ENCODE data around the gene REC114. TPM values are rescaled to one million over a fixed set of nuclear protein-coding genes. Genes with fewer than 3 reads are reported as not detected.

The REC114 gene
- total RNA-seq, 1 donor from 2014 or later = not detected

GRCh38 chr15:73455876-73456275 is 12.9 kb downstream of the REC114 start:
- no peak for TF ChIP-seq CTCF (IDR thresholded peaks at IDR 0.05; ENCODE audit: unreplicated experiment)
- no peak overlapping the region for H3K4me3 Mint-ChIP-seq (ENCODE audit: low read depth)
- DNase-seq (ENCODE audit: low spot score, unreplicated experiment) = no peak
- no peak overlapping the region for H3K27ac Mint-ChIP-seq
- H3K36me3 Mint-ChIP-seq (ENCODE audit: insufficient read depth) = no peaks in the 10 kb centered on the region
- peaks cover 12% of the 10 kb centered on the region for H3K9me3 Mint-ChIP-seq (ENCODE audit: low read depth)
- no peaks in the 10 kb centered on the region for H3K27me3 Mint-ChIP-seq
- H3K4me1 Mint-ChIP-seq (ENCODE audit: low read depth) = no peaks in the 10 kb centered on the region

GRCh38 chr15:73457334-73457733 is 14.4 kb downstream of the REC114 start:
- no peaks in the 10 kb centered on the region for H3K4me1 Mint-ChIP-seq (ENCODE audit: low read depth)
- no peak overlapping the region for H3K4me3 Mint-ChIP-seq (ENCODE audit: low read depth)
- H3K36me3 Mint-ChIP-seq (ENCODE audit: insufficient read depth) = no peaks in the 10 kb centered on the region
- no peak for TF ChIP-seq CTCF (IDR thresholded peaks at IDR 0.05; ENCODE audit: unreplicated experiment)
- peaks cover 1% of the 10 kb centered on the region for H3K9me3 Mint-ChIP-seq (ENCODE audit: low read depth)
- H3K27me3 Mint-ChIP-seq = no peaks in the 10 kb centered on the region
- H3K27ac Mint-ChIP-seq = no peak overlapping the region
- no peak for DNase-seq (ENCODE audit: low spot score, unreplicated experiment)

GRCh38 chr15:73460662-73461061 is 17.7 kb downstream of the REC114 start:
- Mint-ChIP-seq H3K9me3 (ENCODE audit: low read depth) (no peaks in the 10 kb centered on the region), H3K4me3 (ENCODE audit: low read depth) (no peak overlapping the region), H3K36me3 (ENCODE audit: insufficient read depth) (no peaks in the 10 kb centered on the region), H3K27ac (no peak overlapping the region), H3K27me3 (no peaks in the 10 kb centered on the region), H3K4me1 (ENCODE audit: low read depth) (no peaks in the 10 kb centered on the region)
- TF ChIP-seq CTCF (IDR thresholded peaks at IDR 0.05; ENCODE audit: unreplicated experiment) = no peak
- DNase-seq (ENCODE audit: low spot score, unreplicated experiment) = no peak

- H3K9me3 Mint-ChIP-seq (ENCODE audit: low read depth) = no peaks in the 10 kb centered on the region
- peak; percentile 35 for TF ChIP-seq CTCF (IDR thresholded peaks at IDR 0.05; ENCODE audit: unreplicated experiment)
- H3K4me1 Mint-ChIP-seq (ENCODE audit: low read depth) = no peaks in the 10 kb centered on the region
- H3K36me3 Mint-ChIP-seq (ENCODE audit: insufficient read depth) = no peaks in the 10 kb centered on the region
- H3K27ac Mint-ChIP-seq = no peak overlapping the region
- no peak overlapping the region for H3K4me3 Mint-ChIP-seq (ENCODE audit: low read depth)
- no peak for DNase-seq (ENCODE audit: low spot score, unreplicated experiment)
- H3K27me3 Mint-ChIP-seq = no peaks in the 10 kb centered on the region
Measured at GRCh38 chr15:73464602-73465001, 21.6 kb downstream of the REC114 start.

GRCh38 chr15:73467758-73468157 is 24.8 kb downstream of the REC114 start:
- Mint-ChIP-seq H3K9me3 (ENCODE audit: low read depth) (no peaks in the 10 kb centered on the region), H3K4me1 (ENCODE audit: low read depth) (no peaks in the 10 kb centered on the region), H3K4me3 (ENCODE audit: low read depth) (no peak overlapping the region), H3K36me3 (ENCODE audit: insufficient read depth) (no peaks in the 10 kb centered on the region), H3K27ac (no peak overlapping the region), H3K27me3 (peaks cover 3% of the 10 kb centered on the region)
- no peak for DNase-seq (ENCODE audit: low spot score, unreplicated experiment)
- TF ChIP-seq CTCF (IDR thresholded peaks at IDR 0.05; ENCODE audit: unreplicated experiment) = no peak
